ENCODE measurements around the gene A4GALT. TPM values are rescaled to one million over a fixed set of nuclear protein-coding genes. Genes with fewer than 3 reads are reported as not detected.

A4GALT gene
- total and polyA plus RNA-seq, 2 donors from 2014 or later, result 76.2 to 186 TPM

DNA sequence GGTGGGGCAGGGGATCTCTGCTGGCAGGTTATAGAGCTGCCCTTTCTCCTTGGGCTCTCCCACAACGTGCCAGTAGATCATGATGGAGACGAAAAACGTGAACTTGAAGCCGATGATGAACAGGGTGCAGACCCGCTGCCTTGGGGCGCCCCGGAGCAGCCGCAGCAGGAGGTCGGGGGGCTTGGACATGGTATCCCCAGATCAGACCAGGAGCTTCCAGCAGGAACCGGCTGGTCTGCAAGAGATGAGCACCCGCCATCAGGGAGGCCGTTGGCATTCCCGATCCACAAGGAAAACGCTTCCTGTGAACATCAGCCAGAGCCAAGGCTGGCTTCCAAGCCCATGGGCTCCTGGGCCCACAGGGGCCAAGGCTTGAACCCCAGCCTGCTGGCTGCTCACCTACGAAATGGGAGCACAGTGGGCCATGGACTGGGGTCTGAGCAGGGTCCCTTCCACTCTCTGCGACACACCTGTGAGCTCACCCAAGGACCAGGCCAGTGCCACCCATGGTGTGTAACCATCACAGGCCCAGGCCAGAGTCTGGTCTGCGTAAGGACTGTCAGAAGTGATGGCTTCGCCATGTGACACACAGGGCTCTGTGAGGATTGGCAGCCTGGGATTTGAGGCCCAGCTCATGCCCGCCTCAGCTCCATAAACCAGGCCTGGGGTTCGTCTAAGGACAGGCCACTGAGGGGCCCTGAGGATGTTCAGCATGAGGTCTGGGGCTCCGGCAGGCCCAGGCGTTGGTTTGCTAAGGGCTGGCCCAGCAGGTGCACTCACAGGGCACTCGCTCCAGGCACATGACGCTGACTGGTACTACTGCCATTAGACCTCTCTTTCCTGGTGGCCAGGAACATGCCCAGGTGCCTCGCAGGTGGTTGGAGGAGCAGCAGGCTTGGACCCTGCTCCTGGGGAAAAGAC, 26.6 kb downstream of the A4GALT start:
- no peaks in the 10 kb centered on the region for H3K9me3 ChIP-seq (ENCODE audit: control insufficient read depth in 2 of 3, insufficient read depth in 1 of 3, low read length in 3 of 3)
- DNase-seq (peak in 1 of 5 donors; percentile 68), FAIRE-seq (no peak)
- H3K27ac ChIP-seq (ENCODE audit: low read depth in 2 of 2, low read length in 2 of 2), result no peak overlapping the region
- no peak overlapping the region for H3K4me3 ChIP-seq (ENCODE audit: low read length in 3 of 3)
- TF ChIP-seq, protein P1, sequence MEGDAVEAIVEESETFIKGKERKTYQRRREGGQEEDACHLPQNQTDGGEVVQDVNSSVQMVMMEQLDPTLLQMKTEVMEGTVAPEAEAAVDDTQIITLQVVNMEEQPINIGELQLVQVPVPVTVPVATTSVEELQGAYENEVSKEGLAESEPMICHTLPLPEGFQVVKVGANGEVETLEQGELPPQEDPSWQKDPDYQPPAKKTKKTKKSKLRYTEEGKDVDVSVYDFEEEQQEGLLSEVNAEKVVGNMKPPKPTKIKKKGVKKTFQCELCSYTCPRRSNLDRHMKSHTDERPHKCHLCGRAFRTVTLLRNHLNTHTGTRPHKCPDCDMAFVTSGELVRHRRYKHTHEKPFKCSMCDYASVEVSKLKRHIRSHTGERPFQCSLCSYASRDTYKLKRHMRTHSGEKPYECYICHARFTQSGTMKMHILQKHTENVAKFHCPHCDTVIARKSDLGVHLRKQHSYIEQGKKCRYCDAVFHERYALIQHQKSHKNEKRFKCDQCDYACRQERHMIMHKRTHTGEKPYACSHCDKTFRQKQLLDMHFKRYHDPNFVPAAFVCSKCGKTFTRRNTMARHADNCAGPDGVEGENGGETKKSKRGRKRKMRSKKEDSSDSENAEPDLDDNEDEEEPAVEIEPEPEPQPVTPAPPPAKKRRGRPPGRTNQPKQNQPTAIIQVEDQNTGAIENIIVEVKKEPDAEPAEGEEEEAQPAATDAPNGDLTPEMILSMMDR (IDR thresholded peaks at IDR 0.05; ENCODE audit: borderline replicate concordance, extremely low read depth, insufficient read depth), result no peak
- intact Hi-C loops (cut with DNase I), result no loop called here
- H3K27me3 ChIP-seq (ENCODE audit: control insufficient read depth, insufficient read depth, low read length), result no peaks in the 10 kb centered on the region
- no peak overlapping the region for H3K9ac ChIP-seq (ENCODE audit: low read length in 3 of 3)
- H3K36me3 ChIP-seq (ENCODE audit: control insufficient read depth in 2 of 3, insufficient read depth in 3 of 3, low read length in 3 of 3), result peaks cover 0 to 5% (median 0%) of the 10 kb centered on the region in 3 donors
- H3K4me1 ChIP-seq (ENCODE audit: control insufficient read depth in 2 of 3, insufficient read depth in 2 of 3, low read depth in 1 of 3, low read length in 3 of 3), result peaks cover 0 to 9% (median 6%) of the 10 kb centered on the region in 3 donors

DNA sequence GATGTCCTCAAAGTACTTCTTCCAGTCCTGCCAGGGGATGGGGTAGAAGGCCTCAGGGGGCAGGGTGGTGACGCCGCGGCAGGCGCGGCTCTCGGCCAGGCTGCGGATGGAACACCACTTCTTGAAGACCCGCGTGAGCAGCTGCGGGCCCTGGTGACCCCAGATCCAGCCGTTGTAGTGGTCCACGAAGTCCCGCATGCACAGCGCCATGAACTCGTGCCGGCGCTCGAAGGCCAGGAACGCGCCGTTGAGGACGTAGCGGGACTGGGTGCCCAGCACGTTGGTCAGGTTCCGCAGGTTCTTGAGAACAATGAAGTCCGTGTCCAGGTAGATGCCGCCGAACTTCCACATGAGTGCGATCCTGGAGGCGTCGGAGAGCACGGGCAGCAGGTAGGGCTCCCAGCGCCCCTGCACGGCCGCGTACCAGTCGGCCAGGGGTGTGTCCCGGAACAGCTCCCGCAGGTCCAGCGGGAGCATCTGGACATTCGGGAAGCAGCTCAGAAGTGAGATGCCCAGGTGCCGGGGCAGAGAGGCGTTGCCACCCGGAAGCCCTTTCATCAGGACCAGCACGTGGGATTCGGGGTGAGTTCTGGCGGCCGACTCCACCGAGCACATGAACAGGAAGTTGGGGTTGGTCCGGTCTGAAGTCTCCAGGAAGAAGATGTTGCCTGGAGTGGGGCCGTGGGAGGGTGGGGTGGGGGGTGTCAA, 27.5 kb downstream of the A4GALT start:
- H3K4me3 ChIP-seq (ENCODE audit: low read length in 3 of 3), result no peak overlapping the region
- peaks cover 0 to 5% (median 0%) of the 10 kb centered on the region in 3 donors for H3K36me3 ChIP-seq (ENCODE audit: control insufficient read depth in 2 of 3, insufficient read depth in 3 of 3, low read length in 3 of 3)
- no peaks in the 10 kb centered on the region for H3K9me3 ChIP-seq (ENCODE audit: control insufficient read depth in 2 of 3, insufficient read depth in 1 of 3, low read length in 3 of 3)
- H3K27ac ChIP-seq (ENCODE audit: low read depth in 2 of 2, low read length in 2 of 2), result no peak overlapping the region
- H3K4me1 ChIP-seq (ENCODE audit: control insufficient read depth in 2 of 3, insufficient read depth in 2 of 3, low read depth in 1 of 3, low read length in 3 of 3), result peaks cover 0 to 12% (median 8%) of the 10 kb centered on the region in 3 donors
- TF ChIP-seq, protein P1 (IDR thresholded peaks at IDR 0.05; ENCODE audit: borderline replicate concordance, extremely low read depth, insufficient read depth), result no peak
- no peaks in the 10 kb centered on the region for H3K27me3 ChIP-seq (ENCODE audit: control insufficient read depth, insufficient read depth, low read length)
- intact Hi-C loops (cut with DNase I), result no loop called here
- FAIRE-seq (no peak), DNase-seq (peak in 1 of 5 donors; percentile 75)
- no peak overlapping the region for H3K9ac ChIP-seq (ENCODE audit: low read length in 3 of 3)

DNA sequence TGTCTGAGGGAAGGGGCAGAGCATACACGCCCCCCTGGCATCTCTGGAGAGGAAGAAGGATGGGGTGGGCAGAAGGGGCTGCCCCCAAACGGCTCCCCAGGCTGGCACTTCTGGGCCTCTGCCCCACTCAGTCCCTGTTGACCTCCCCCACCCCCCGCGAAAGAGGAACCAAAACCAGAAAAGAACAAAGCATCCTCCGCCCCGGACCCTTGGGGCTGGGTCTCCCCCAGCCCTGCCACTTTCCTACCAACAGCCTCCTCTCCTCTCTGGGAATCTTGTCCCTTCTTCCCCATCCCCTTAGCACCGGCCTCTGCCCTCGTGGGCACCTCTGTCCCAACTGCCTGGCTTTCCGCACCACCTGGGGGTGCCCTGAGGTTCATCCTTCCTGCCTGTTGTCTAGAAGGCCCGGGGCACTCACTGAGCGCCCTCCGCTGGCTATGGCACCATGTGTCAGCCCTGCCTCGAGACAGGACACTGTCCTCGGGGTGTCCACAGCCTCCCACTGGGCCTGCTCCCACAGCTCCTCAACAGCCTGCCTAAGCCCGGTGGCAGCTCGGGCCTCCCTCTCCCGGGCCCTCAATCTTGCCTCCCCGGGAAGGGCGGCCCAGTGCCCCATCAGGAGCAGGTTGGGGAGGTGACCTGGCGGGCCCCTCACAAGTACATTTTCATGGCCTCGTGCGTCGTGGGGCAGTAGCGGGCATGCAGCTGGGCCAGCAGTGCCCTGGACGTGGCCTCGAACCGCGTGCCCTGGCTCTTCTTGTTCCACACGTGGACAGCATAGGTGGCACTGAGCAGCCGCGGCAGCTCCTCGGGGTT, 28.2 kb downstream of the A4GALT start:
- no peak for FAIRE-seq
- intact Hi-C loops (cut with DNase I), result no loop called here
- Histone ChIP-seq H3K9ac (ENCODE audit: low read length in 3 of 3) (no peak overlapping the region), H3K36me3 (ENCODE audit: control insufficient read depth in 2 of 3, insufficient read depth in 3 of 3, low read length in 3 of 3) (peaks cover 0 to 5% (median 0%) of the 10 kb centered on the region in 3 donors), H3K27ac (ENCODE audit: low read depth in 2 of 2, low read length in 2 of 2) (no peak overlapping the region), H3K9me3 (ENCODE audit: control insufficient read depth in 2 of 3, insufficient read depth in 1 of 3, low read length in 3 of 3) (no peaks in the 10 kb centered on the region), H3K27me3 (ENCODE audit: control insufficient read depth, insufficient read depth, low read length) (no peaks in the 10 kb centered on the region), H3K4me3 (ENCODE audit: low read length in 3 of 3) (no peak overlapping the region), H3K4me1 (ENCODE audit: control insufficient read depth in 2 of 3, insufficient read depth in 2 of 3, low read depth in 1 of 3, low read length in 3 of 3) (peaks cover 0 to 20% (median 10%) of the 10 kb centered on the region in 3 donors)
- TF ChIP-seq, protein P1 (IDR thresholded peaks at IDR 0.05; ENCODE audit: borderline replicate concordance, extremely low read depth, insufficient read depth), result peak; percentile 11
- DNase-seq, result peak in 1 of 5 donors; percentile 63

All from kidney (tissue), 14 donors.